NOMO-1 (cell line): ENCODE data around the gene GZMM.

ENCODE experiments used
- DNase-seq, 2 experiments: peaks; one replicate each; lab custom pipeline; 2025; ENCODE audit not compliant: unreplicated experiment in 2 of 2; lab: John Stamatoyannopoulos, UW

GZMM gene

GRCh38 chr19:511101-511851 lies 32.6 kb upstream of the GZMM start:
- DNase-seq, result peak; percentile 73 to 76

- no peak for DNase-seq
Observed at GRCh38 chr19:512547-513365, 31.1 kb upstream of the GZMM start.

DNA sequence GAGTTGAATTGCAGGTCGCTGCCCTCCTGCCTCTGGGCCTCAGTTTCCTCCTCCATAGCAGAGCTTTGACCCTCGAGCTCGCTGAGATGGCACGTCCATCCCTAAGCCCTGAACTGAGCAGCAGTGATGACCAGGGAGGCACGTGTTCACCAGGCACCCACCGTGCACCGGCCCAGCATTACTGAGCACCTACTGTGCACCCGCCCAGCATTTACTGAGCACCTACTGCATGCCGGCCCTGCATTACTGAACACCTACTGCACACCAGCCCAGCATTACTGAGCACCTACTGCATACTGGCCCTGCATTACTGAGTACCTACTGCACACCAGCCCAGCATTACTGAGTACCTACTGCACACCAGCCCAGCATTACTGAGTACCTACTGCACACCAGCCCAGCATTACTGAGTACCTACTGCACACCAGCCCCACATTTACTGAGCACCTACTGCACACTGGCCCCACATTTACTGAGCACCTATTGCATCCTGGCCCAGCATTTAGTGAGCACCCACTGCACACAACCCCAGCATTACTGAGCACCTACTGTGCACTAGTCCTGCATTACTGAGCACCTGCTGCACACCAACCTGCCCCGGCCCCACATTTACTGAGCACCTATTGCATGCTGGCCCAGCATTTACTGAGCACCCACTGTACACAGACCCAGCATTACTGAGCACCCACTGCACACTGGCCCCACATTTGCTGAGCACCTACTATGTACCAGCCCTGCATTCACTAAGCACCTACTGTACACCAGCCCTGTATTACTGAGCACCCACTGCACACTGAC lies 30.3 kb upstream of the GZMM start:
- no peak for DNase-seq

DNA sequence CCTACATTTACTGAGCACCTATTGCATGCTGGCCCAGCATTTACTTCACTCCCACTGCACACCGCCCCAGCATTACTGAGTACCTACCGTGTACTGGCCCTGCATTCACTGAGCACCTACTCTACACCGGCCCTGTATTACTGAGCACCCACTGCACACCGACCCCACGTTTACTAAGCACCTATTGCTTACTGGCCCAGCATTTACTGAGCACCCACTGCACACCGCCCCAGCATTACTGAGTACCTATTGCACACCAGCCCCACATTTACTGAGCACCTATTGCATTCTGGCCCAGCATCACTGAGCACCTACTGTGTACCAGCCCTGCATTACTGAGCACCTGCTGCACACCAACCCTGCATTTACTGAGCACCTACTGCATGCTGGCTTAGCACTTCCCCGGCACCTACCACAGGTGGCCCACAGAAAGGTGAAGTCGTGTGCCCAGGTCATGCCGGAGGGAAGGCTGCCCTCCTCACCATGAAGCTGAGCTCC lies 29.6 kb upstream of the GZMM start:
- DNase-seq, result no peak

DNA sequence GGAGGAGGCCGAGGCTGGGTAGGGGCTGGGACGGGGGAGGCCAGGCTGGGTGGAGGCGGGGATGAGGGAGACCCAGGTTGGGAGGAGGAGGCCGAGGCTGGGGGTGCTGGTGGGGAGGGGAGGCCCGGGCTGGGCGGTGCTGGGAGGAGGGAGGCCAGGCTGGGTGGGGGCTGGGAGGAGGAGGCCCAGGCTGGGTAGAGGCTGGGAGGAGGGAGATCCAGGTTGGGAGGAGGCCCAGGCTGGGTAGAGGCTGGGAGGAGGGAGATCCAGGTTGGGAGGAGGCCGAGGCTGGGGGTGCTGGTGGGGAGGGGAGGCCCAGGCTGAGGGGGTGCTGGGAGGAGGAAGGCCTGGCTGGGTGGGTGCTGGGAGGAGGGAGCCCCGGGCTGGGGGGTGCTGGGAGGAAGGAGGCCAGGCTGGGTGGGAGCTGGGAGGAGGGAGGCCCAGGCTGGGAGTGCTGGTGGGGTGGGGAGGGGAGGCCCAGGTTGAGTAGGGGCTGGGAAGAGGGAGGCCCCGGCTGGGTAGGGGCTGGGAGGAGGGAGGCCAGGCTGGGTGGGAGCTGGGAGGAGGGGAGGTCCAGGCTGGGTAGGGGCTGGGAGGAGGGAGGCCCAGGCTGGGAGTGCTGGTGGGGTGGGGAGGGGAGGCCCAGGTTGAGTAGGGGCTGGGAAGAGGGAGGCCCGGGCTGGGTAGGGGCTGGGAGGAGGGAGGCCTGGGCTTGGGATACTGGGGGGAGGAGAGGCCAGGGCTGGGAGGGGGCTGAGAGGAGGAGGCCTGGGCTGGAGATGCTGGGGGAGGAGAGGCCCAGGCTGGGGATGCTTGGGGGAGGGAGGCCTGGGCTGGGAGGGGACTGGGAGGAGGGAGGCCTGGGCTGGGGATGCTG lies 25.9 kb upstream of the GZMM start:
- no peak for DNase-seq

DNA sequence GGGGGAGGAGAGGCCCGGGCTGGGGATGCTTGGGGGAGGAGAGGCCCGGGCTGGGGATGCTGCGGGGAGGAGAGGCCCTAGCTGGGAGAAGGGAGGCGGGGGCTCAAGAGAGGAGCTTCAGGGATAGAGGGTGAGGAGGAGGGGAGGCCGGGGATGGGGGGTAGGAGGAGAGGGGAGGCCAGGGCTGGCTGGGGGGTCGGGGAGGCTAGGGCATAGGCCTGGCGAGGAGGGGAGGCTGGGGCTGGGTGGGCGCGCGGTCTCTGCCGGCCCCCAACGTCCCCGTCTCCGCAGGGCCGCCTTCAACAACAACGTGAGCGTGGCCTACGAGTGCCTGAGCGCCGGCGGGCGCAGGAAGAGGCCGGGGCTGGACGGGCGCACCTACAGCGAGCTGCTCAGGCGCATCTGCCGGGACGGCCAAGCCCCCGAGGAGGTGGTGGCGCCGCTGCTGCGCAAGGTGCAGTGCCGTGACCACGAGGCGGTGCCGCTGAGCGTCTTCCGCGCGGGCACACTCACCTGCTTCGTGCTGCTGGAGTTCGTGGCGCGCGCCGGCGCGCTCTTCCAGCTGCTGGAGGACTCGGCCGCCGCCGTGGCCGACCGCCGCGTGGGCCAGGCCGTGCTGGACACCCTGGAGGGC lies 25.1 kb upstream of the GZMM start:
- DNase-seq, result no peak

DNA sequence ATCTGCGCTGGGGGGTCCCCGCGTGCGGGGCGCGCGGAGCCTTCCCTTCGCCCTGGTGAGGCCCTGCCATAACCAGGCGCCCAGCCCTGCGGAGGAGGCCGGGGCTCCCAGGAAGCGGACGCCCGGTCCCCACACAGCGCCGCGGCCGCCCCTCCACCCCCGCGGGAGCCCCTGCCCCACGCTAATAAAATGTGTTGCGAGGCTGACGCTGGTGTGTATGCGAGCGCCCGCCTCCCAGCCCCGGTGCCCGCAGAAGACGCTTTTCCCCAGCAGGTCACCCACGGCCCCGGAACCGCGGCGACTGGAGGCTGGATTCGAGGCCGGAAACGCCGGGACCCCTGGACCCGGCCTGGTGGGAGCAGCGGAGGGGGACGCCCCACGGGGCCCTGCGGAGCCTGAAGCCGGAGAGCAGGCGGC lies 24.4 kb upstream of the GZMM start:
- no peak for DNase-seq

DNA sequence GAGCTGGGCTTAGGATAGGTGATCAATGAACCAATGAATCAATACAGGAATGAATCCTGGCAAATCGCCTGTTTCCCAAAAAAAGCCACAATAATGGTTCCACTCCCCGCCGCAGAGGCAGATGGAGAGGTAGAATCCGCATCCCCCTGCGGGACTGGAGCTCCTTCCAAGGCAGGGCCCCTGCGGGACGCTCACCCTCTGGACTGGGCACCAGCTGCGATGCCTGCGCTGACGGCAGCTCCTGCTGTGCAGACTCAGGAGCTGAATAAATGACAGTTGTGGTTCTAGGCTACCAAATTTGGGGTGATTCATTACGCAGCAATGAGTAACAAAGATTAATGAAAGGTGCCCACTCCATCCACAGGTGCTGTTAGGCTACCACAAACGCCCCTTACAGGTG lies 21.1 kb upstream of the GZMM start:
- no peak for DNase-seq

DNA sequence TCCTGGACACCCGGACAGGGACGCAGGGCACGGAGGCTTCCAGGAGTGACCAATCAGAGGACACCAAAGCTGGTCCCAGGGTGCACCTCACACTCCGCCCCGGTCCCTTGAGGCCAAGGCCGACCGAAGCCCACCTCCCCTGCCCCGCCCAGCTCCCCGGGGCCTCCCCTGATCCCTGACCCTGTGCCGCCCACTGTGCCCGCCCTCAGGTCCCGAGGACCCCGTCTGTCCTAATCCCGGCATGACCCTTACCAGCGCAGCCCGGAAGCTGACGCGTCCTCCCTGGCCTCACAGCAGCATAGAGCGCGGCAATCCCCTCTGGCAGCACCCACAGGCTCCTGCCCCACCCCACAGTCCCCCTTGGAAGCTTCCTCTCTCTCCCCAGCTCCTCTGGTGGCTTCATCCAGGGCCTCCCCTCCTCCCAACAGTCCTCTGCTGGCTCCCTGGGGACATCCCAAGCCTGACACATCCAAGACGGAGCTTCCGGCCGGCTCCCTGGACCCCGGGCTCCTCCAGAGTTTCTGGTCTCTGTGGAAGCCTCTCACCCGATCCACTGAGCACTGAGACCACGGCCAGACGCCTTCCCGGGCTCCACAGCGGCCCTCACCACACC lies 19.7 kb upstream of the GZMM start:
- DNase-seq, result no peak

DNA sequence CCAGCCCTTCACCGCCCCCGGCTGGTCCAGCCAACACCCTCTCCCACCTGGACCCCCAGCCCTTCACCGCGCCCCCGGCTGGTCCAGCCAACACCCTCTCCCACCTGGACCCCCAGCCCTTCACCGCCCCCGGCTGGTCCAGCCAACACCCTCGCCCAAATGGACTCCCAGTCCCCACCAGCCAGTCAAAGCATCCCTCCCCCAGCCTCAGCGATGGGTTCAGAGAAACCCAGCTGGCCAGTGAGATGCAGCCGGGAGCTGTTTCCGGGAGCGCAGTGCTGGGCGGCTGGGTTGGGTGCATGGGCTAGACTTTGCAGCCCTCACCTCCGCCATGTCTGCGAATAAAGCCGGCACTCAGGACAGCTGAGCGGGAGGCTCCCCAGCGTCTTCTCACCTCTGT lies 18.8 kb upstream of the GZMM start:
- DNase-seq, result no peak

DNA sequence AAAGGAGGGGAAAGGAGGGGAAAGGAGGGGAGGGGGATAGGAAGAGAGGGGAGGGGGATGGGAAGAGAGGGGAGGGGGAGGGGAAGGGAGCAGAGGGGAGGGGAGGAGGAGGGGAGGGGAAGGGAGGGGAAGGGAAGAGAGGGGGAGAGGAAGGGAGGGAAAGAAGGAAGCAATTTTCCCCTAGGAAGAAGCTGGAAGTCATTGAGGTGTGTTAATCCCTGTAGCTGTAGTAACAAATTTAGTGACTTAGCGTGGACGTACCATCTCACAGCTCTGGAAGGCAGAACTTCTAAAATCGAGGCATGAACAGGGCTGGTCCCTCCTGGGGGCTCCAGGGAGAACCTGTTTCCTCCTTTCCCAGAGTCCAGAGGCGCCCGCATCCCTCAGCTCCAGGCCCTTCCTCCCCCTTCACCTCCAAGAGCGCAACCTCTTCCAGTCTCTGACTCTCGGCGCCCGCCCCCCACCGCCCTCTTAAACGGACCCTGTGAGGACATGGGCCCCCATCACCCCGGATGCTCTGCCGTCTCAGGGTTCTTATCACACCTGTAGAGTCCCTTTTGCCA lies 17.9 kb upstream of the GZMM start:
- no peak for DNase-seq

DNA sequence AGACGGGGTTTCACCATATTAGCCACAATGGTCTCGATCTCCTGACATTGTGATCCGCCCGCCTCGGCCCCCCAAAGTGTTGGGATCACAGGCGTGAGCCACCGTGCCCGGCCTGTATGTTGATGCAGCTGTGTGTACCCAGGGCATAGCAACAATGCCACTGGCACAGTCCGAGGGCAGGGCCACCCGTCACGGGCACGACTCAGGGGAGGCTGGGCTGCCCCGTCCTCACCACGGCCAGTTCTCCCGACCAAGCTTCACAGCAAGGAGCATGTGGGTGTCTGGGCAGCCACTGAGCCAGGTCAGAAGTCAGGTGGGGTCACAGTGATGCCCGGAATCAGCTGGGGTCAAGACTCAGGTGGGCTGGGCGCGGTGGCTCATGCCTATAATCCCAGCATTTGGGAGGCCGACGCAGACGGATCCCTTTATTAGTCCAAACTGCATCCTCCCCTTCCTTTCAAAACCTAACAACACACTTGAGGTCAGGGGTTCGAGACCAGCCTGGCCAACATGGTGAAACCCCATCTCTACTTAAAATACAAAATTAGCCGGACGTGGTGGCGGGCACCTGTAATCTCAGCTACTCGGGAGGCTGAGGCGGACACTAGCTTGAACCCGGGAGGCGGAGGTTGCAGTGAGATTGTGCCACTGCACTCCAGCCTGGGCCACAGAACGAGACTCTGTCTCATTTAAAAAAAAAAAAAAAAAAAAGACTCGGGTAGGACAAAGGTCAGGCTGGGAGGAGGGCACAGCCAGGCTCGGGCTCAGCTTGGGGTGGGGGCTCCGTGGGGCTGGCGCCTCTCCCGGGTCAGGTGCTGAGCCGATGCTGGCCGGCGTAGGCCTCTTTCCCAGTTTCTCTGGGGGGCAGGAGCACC lies 13.5 kb upstream of the GZMM start:
- no peak for DNase-seq

DNA sequence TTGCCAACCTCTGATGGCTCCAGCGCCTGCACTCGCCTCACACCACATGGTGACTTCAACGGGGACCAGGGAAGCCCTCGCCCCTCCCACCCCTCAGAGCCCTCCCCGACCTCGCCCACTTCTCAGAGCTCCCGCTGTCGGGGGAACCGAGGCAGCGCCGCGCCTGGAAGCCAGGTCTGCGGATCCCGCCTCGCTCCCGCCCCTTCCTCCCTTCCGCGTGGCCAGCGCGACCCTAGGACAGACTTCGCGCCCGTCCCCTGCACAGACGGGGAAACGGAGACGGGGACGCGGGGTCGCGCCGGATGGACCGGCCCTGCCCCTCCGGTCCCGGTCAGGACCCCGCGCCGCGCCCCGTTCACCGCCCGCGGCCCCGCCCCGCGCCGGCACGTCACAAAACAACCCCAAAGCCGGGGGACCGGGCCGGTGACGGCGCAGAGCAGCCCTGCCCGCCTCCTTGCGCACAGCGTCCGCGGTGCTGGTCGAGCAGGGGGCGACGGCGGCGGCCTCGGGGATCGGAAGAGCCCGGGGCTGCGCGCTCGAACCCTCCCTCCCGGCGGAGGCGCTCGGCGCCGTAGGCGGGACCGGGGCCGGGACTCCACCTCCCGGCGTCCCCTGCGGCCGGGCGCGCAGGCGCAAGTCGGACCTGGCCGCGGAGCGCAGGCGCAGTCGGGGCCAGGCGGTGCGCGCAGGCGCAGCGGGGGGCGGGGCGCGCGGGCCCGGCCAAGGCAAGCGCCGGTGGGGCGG lies 12.7 kb upstream of the GZMM start:
- DNase-seq, result peak; percentile 75 to 87

DNA sequence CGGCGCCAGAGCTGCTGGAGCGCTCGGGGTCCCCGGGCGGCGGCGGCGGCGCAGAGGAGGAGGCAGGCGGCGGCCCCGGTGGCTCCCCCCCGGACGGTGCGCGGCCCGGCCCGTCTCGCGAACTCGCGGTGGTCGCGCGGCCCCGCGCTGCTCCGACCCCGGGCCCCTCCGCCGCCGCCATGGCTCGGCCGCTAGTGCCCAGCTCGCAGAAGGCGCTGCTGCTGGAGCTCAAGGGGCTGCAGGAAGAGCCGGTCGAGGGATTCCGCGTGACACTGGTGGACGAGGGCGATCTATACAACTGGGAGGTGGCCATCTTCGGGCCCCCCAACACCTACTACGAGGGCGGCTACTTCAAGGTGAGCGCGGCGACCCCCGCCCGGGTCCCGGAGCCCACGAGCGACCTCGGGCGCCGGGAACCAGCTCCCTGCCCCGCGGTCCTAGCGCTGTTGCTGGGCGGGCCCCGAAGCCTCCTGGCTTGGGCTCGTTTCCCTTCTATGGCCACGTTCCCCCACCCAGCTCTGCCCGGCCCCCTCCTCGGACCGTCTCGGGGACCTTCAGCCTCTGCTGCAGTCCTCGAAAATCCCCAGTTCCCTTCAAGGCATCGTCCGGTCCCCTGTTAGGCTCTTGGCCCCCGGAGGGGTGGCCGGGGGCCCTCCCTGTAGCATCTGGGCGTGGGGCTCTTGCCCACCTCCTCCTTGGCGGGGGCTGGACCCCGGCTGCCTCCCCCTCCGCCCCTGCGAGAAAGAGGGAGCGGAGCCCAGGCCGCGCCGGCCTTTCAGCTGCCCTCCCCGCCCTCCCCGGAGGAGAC lies 11.9 kb upstream of the GZMM start, which contains the start of gene CDC34:
Gene CDC34 (plus strand): TSS at position 8 of the 808 bp plus-strand sequence. CDS start 172 bp downstream, at position 180.
- no peak for DNase-seq

DNA sequence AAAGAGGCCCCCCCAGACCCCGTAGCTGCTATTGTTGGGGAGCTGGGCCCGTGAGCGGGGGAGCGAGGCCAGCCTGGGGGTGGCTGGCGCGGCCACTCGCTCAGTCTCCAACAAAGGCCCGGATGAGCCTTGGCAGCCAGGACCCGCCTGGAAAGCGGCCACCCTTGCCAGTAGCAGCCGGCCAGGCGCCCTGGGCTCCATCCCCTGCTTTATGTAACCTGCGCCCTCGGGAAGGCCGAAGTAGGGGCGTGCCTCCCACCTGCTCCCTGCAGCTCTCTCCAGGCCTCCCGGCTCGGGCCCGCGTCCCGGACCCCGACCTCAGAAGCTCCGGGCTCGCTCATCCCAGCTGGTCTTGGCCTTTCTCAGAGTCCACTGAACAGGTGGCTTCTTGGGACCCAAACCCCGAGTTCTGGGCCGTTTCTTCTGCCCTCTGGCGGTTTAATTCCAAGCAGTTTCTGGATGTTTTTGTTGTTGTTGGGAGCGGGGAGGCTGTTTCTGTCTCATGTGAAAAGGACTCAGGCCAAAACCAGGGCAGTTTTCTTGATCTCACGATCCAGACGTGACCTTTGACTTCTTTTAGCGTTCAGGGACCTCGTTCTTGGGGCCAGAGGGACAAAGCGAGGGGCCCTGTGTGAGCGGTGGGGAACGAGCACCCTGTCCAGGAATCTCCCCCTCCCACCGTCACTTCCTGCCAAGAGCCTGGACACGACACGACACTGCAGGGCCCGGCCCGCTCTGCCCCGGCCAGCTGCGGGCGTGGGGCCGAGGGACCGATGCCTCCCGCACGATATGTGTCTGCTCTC lies 11.1 kb upstream of the GZMM start:
- peak; percentile 46 to 61 for DNase-seq
